Psoas muscle (tissue), 8 donors: Measurements from ENCODE around the gene CHST2. TPM values are rescaled to one million over a fixed set of nuclear protein-coding genes. Genes with fewer than 3 reads are reported as not detected.
A peak's percentile ranks its signal among the peaks of the same experiment; 100 is the strongest.

Experiments used
- ATAC-seq, 4 donors: fragments of 200-7000 bp; cut with Tn5 transposase; one replicate each; pipeline ENCODE4 v1.9.1; 2020; ENCODE audit warnings: moderate library complexity in 3 of 4, mild to moderate bottlenecking in 2 of 4
- DNase-seq, 2 donors: peaks; one replicate each; pipeline ENCODE4 v3.0.0-alpha.2; 2020
- H3K27ac ChIP-seq: fragments of 200-600 bp; one replicate; pipeline ENCODE4 v1.8.0; 2022
- H3K27me3 ChIP-seq, 3 donors: fragments of 200-600 bp in 1 of 3; one replicate each; pipeline versions ENCODE4 v1.6.1 to v1.8.0; 2013 to 2022; ENCODE audit warnings: low read length in 2 of 3, mild to moderate bottlenecking in 2 of 3, moderate library complexity in 1 of 3; ENCODE audit not compliant: insufficient read depth in 3 of 3
- H3K36me3 ChIP-seq, 2 donors: fragments of 200-600 bp in 1 of 2; one replicate each; pipeline versions ENCODE4 v1.6.1 to v1.8.0; 2013 to 2022; ENCODE audit warnings: low read depth in 1 of 2, mild to moderate bottlenecking in 1 of 2, moderate library complexity in 1 of 2; ENCODE audit not compliant: insufficient read depth in 1 of 2
- H3K4me1 ChIP-seq: fragments of 200-600 bp; one replicate; pipeline ENCODE4 v1.8.0; 2022
- H3K4me3 ChIP-seq: fragments of 200-600 bp; one replicate; pipeline ENCODE4 v1.8.0; 2022; ENCODE audit warnings: mild to moderate bottlenecking
- H3K9me3 ChIP-seq: fragments of 200-600 bp; one replicate; pipeline ENCODE4 v1.8.0; 2022
- CTCF ChIP-seq: fragments of 200-600 bp; IDR thresholded peaks from one replicate; pipeline ENCODE4 v1.8.0; 2022; ENCODE audit warnings: antibody characterized with exemption
- WGBS, 3 donors: extraction: QIAGEN DNeasy Blood & Tissue Kit; methylation state at CpG; one replicate each; pipeline versions ENCODE4 v1.1.6 to v1.1.7; 2013; 5-methylcytosine and 5-hydroxymethylcytosine counted together
- intact Hi-C, 2 donors: fragments of 100-400 bp; cut with DNase I; formaldehyde crosslinking; loops; one replicate each; pipeline versions ENCODE4 v1.11.0 to v1.14.2; 2022
- polyA plus RNA-seq, 3 donors: library from polyadenylated mRNA; stranded (reverse); fragments of 200-250 nt; gene quantifications; one replicate each; pipeline ENCODE4 v1.2.3, GENCODE V29; 2013
- total RNA-seq, 4 donors: library from RNA; stranded (reverse); fragmentation: NEBNext Ultra II Directional in 2 of 4; extraction: Animal tissue kit (Norgen Biotek cat#: 25700) in 2 of 4; gene quantifications; one replicate each; pipeline versions ENCODE4 v1.2.1 to v1.2.4, GENCODE V29; 2021 to 2023
- donor health status: healthy with polysubstance abuse.
- donor health status: DM: no; HTN: no; CAD: no; lungs with moderate emphysema.
- donor health status: Bipolar disorder and iron deficiency.
- donor health status: healthy.
- donor health status: DM: yes; HTN: yes; CAD: no.
- donor health status: DM: no; HTN: no; CAD: no.
- donor health status: DM: no; HTN: no; CAD: no.
- donor health status: DM: yes; HTN: yes; CAD: no.

Gene CHST2
- total and polyA plus RNA-seq, 7 donors, result 0.64 to 2.9 (median 1.8) TPM

GRCh38 chr3:143166376-143166775, 46.8 kb downstream of the CHST2 start:
- Histone ChIP-seq H3K4me3 (no peak overlapping the region), H3K27ac (no peak overlapping the region), H3K9me3 (no peaks in the 10 kb centered on the region), H3K36me3 (no peaks in the 10 kb centered on the region), H3K27me3 (no peaks in the 10 kb centered on the region), H3K4me1 (no peaks in the 10 kb centered on the region)
- intact Hi-C loops, result no loop called here
- DNase-seq (no peak), ATAC-seq (no peak)
- no peak for TF ChIP-seq CTCF
- 91 to 96% (median 93%) methylated on average over 3 of the region's 3 CpGs for WGBS, 3 donors

- ATAC-seq (no peak), DNase-seq (no peak)
- WGBS, 3 donors, result 85 to 93% (median 87%) methylated on average over 2 of the region's 2 CpGs
- intact Hi-C loops, result no loop called here
- no peaks in the 10 kb centered on the region for H3K9me3 ChIP-seq
- H3K27ac ChIP-seq, result no peak overlapping the region
- no peaks in the 10 kb centered on the region for H3K27me3 ChIP-seq
- H3K4me1 ChIP-seq, result no peaks in the 10 kb centered on the region
- no peak overlapping the region for H3K4me3 ChIP-seq
- no peak for TF ChIP-seq CTCF
- no peaks in the 10 kb centered on the region for H3K36me3 ChIP-seq
Measured at GRCh38 chr3:143167969-143168854, 48.6 kb downstream of the CHST2 start.

DNA sequence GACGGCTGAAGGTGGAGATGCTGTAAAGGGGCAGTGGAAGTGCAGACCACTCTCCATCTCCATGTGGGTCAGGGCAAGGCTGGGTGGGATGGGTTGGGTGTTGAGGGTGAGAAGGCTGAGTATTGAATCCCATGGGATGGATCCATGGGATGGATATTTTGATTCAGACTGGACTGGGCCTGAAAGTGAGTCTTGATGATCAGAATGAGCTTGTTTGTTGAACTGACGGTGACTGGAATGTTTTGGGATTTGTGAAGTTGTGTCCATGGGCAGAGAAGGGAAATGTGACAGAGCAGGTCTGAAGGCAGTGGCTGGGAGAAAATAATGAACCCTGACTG, 49.3 kb downstream of the CHST2 start:
- H3K4me3 ChIP-seq, result no peak overlapping the region
- no peaks in the 10 kb centered on the region for H3K9me3 ChIP-seq
- H3K27me3 ChIP-seq, result no peaks in the 10 kb centered on the region
- no peaks in the 10 kb centered on the region for H3K36me3 ChIP-seq
- 94 to 96% (median 95%) methylated on average over 2 of the region's 2 CpGs for WGBS, 3 donors
- no peak overlapping the region for H3K27ac ChIP-seq
- ATAC-seq (no peak), DNase-seq (no peak)
- intact Hi-C loops, result no loop called here
- no peaks in the 10 kb centered on the region for H3K4me1 ChIP-seq
- no peak for TF ChIP-seq CTCF

- no peaks in the 10 kb centered on the region for H3K27me3 ChIP-seq
Measured at GRCh38 chr3:143170074-143170473, 50.5 kb downstream of the CHST2 start.

More at GRCh38 chr3:143170074-143170473, 50.5 kb downstream of the CHST2 start:
- 78 to 83% (median 78%) methylated on average over 6 of the region's 6 CpGs for WGBS, 3 donors
- no peak for ATAC-seq
- no peak for TF ChIP-seq CTCF
- intact Hi-C loops, result no loop called here
- H3K4me3 ChIP-seq, result no peak overlapping the region
- no peaks in the 10 kb centered on the region for H3K36me3 ChIP-seq
- H3K27ac ChIP-seq, result peak overlapping the region; percentile 10
- DNase-seq, result no peak
- H3K4me1 ChIP-seq, result no peaks in the 10 kb centered on the region
- H3K9me3 ChIP-seq, result no peaks in the 10 kb centered on the region
